ENCODE data around the gene CARS1. TPM values are rescaled to one million over a fixed set of nuclear protein-coding genes. Genes with fewer than 3 reads are reported as not detected.

Gene CARS1
- total RNA-seq, 1 donor from 2014 or later = 59.2 TPM

GRCh38 chr11:2958251-2958650, 99.0 kb downstream of the CARS1 start:
- Mint-ChIP-seq H3K27ac (ENCODE audit: unreplicated experiment) (no peak overlapping the region), H3K9me3 (no peaks in the 10 kb centered on the region)

DNA sequence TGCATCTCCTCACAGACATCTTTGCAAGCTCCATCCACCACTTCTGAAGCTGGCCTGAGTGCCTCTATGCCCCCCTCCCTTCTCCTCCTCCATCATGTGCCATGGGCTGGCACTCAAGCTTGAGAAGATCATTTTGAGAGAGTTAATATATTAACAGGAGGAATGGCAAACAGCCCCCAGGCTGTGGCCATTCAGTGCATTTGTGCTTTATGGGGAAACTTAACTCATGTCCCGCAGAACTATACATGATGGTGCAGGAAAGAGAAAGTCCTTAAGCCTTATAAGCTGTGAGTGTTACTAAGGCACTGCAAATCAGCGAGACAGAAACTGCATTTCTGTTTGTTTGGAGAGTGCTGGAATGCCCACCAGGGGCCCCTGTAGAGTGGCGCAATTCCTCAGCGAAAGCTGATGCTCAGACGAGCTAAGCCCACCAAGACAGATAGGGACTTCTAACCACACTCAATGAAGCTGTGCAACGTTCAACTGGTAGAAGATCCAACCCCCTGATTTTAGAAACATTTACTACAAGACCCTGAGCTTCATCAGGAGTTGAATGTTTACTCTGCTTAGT, 101.2 kb downstream of the CARS1 start:
- TF ChIP-seq, protein P1, sequence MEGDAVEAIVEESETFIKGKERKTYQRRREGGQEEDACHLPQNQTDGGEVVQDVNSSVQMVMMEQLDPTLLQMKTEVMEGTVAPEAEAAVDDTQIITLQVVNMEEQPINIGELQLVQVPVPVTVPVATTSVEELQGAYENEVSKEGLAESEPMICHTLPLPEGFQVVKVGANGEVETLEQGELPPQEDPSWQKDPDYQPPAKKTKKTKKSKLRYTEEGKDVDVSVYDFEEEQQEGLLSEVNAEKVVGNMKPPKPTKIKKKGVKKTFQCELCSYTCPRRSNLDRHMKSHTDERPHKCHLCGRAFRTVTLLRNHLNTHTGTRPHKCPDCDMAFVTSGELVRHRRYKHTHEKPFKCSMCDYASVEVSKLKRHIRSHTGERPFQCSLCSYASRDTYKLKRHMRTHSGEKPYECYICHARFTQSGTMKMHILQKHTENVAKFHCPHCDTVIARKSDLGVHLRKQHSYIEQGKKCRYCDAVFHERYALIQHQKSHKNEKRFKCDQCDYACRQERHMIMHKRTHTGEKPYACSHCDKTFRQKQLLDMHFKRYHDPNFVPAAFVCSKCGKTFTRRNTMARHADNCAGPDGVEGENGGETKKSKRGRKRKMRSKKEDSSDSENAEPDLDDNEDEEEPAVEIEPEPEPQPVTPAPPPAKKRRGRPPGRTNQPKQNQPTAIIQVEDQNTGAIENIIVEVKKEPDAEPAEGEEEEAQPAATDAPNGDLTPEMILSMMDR (conservative IDR thresholded peaks at IDR 0.05) = no peak
- Mint-ChIP-seq H3K27me3 (ENCODE audit: low read depth) (no peaks in the 10 kb centered on the region), H3K36me3 (ENCODE audit: low read depth) (peaks cover 19% of the 10 kb centered on the region), H3K9me3 (no peaks in the 10 kb centered on the region), H3K4me1 (no peaks in the 10 kb centered on the region), H3K27ac (ENCODE audit: unreplicated experiment) (no peak overlapping the region), H3K4me3 (no peak overlapping the region)
- no peak for DNase-seq (ENCODE audit: low read depth, low spot score)

More at GRCh38 chr11:2958251-2958650, 99.0 kb downstream of the CARS1 start:
- TF ChIP-seq, protein P1 (conservative IDR thresholded peaks at IDR 0.05) = no peak
- H3K4me1 Mint-ChIP-seq = no peaks in the 10 kb centered on the region
- no peaks in the 10 kb centered on the region for H3K27me3 Mint-ChIP-seq (ENCODE audit: low read depth)
- H3K36me3 Mint-ChIP-seq (ENCODE audit: low read depth) = peaks cover 26% of the 10 kb centered on the region
- no peak for DNase-seq (ENCODE audit: low read depth, low spot score)
- no peak overlapping the region for H3K4me3 Mint-ChIP-seq

DNA sequence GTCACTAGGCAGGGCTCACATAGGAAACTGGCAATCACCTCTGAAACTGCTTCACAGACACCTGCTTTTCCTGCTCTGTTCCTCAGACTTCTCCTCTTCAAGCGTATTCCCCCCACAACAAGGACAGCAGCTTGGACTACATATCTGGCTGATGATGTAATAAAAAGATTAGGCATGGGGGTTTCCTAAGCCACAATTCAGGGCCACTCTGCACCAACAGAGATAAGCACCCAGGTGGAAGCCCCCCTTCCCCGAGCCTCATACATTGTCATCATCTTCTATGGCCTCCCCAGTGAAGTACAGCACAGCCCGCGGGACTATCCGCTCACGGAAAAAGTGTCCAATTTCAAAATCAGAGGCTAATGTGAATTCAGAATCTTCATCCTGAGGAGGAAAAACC, 103.0 kb downstream of the CARS1 start:
- Mint-ChIP-seq H3K4me3 (no peak overlapping the region), H3K4me1 (no peaks in the 10 kb centered on the region), H3K27ac (ENCODE audit: unreplicated experiment) (no peak overlapping the region), H3K27me3 (ENCODE audit: low read depth) (no peaks in the 10 kb centered on the region), H3K9me3 (no peaks in the 10 kb centered on the region), H3K36me3 (ENCODE audit: low read depth) (peaks cover 19% of the 10 kb centered on the region)
- DNase-seq (ENCODE audit: low read depth, low spot score) = no peak
- TF ChIP-seq, protein P1 (conservative IDR thresholded peaks at IDR 0.05) = no peak

DNA sequence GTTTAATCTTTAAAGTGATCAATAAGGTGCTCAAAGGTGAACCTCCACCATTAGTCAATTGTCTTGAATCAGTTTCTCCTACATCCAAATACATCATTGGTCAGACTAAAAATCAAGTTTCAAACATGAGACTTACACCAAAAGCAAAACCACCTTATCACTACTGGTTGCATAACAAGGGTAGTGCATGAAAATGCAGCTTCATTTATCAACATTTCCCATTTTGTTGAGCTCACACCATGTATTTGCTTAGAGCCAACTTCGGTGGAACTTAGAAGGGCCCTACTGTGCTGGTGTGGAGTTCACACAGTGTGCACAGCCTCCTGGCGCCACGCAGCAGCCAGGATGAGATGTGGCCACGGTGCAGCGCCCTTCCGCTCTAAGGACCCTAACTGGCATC, 104.9 kb downstream of the CARS1 start:
- H3K36me3 Mint-ChIP-seq (ENCODE audit: low read depth) = peaks cover 21% of the 10 kb centered on the region
- H3K4me1 Mint-ChIP-seq = peaks cover 3% of the 10 kb centered on the region
- TF ChIP-seq, protein P1 (conservative IDR thresholded peaks at IDR 0.05) = no peak
- H3K4me3 Mint-ChIP-seq = no peak overlapping the region
- no peak overlapping the region for H3K27ac Mint-ChIP-seq (ENCODE audit: unreplicated experiment)
- H3K9me3 Mint-ChIP-seq = no peaks in the 10 kb centered on the region
- H3K27me3 Mint-ChIP-seq (ENCODE audit: low read depth) = no peaks in the 10 kb centered on the region
- DNase-seq (ENCODE audit: low read depth, low spot score) = no peak

DNA sequence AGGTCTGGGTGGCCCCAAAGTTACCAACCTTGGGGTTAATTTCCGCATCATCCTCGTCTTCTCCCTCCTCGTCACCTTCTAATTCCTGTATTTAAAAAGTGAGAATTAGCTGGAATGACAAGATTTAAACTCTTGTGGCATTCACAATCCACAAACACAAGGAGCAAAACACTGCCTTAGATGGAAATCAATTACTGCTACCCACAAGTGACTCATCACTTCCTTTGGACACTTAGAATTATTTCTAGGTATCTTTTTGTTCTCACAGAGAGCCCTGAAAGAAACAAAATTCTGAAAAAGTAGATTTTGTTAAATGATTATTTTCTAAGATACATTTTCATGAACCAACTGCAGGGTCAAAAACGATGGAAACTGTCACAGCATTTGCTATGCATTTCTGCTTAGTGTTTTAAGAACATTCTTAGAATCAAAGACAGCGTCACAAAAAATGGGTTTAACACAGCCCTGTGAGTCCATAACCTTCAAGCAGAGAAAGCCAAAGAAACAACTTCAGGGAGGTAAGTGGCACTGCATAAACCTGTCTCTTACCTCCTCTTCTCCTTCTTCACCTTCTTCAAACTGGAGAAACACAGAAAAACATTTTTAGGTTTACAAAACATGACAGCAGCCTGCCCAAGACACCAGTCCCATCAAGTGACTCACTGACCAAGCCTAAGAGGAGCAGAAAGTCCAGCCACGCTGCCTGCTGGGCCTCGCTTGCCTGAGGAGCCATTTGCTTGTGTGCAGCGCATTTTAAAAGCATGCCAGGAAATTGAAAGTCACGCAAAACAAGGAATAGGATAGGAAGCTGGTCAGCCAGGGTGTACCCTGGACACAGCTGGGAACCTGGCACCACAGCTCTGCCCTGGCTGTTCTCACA, 105.8 kb downstream of the CARS1 start:
- Mint-ChIP-seq H3K27me3 (ENCODE audit: low read depth) (no peaks in the 10 kb centered on the region), H3K4me3 (no peak overlapping the region), H3K27ac (ENCODE audit: unreplicated experiment) (no peak overlapping the region), H3K4me1 (peaks cover 8% of the 10 kb centered on the region), H3K36me3 (ENCODE audit: low read depth) (peaks cover 21% of the 10 kb centered on the region), H3K9me3 (no peaks in the 10 kb centered on the region)
- DNase-seq (ENCODE audit: low read depth, low spot score) = no peak
- TF ChIP-seq, protein P1 (conservative IDR thresholded peaks at IDR 0.05) = no peak

Other genes starting within 250 kb of the CARS1 start
- gene CDKN1C, start 171.6 kb downstream of the CARS1 start, total RNA-seq = 78.3 and 80.0 TPM in 2 replicates
- gene PHLDA2, start 128.0 kb downstream of the CARS1 start, total RNA-seq = 1.1 and 1.6 TPM in 2 replicates
- 219 and 224 TPM in 2 replicates for gene NAP1L4, start 65.1 kb downstream of the CARS1 start, total RNA-seq
- 30.6 and 31.4 TPM in 2 replicates for gene OSBPL5, start 107.9 kb upstream of the CARS1 start, total RNA-seq
- gene MRGPRG, start 161.4 kb upstream of the CARS1 start, total RNA-seq = not detected in 2 replicates
- not detected in 2 replicates for gene MRGPRE, start 175.0 kb upstream of the CARS1 start, total RNA-seq